C4-2B (cell line): ENCODE results near the gene WDR27.

Experiments
- ZFX ChIP-seq: fragments of 450-650 bp; IDR thresholded peaks from 2 replicates; pipeline ENCODE4 v1.6.1; 2017
- TF ChIP-seq, protein P1 (sequence below): fragments of 450-650 bp; conservative IDR thresholded peaks from 2 replicates; pipeline ENCODE4 v1.5.1; 2017; ENCODE audit warnings: mild to moderate bottlenecking

DNA sequence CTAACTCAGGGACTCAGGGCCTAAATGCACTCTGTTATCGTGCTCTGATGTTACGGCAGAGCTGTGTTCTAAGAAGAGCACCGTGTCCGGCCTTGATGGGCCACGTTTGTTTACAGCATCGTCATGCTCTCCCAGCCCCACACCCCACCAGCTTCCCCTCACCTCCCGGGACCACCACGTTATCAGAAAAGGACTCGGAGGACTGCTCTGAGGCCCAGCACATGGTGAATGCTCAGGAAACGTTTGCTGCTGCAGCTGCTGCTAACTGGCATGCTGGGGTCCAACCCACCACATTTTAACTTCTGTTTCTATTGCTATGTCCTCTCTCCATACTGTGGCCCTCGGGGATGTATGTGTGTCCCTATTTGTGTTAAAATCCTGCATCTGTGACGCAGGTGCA lies 50.3 kb downstream of the WDR27 start:
- TF ChIP-seq, protein P1, sequence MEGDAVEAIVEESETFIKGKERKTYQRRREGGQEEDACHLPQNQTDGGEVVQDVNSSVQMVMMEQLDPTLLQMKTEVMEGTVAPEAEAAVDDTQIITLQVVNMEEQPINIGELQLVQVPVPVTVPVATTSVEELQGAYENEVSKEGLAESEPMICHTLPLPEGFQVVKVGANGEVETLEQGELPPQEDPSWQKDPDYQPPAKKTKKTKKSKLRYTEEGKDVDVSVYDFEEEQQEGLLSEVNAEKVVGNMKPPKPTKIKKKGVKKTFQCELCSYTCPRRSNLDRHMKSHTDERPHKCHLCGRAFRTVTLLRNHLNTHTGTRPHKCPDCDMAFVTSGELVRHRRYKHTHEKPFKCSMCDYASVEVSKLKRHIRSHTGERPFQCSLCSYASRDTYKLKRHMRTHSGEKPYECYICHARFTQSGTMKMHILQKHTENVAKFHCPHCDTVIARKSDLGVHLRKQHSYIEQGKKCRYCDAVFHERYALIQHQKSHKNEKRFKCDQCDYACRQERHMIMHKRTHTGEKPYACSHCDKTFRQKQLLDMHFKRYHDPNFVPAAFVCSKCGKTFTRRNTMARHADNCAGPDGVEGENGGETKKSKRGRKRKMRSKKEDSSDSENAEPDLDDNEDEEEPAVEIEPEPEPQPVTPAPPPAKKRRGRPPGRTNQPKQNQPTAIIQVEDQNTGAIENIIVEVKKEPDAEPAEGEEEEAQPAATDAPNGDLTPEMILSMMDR = no peak
- no peak for TF ChIP-seq ZFX
